ENCODE data around the gene KCNN4. TPM values are rescaled to one million over a fixed set of nuclear protein-coding genes. Genes with fewer than 3 reads are reported as not detected.

Gene KCNN4
- polyA plus RNA-seq, 1 of the 3 experiments (the other 2 are of a cell fraction), result 22.2 TPM

DNA sequence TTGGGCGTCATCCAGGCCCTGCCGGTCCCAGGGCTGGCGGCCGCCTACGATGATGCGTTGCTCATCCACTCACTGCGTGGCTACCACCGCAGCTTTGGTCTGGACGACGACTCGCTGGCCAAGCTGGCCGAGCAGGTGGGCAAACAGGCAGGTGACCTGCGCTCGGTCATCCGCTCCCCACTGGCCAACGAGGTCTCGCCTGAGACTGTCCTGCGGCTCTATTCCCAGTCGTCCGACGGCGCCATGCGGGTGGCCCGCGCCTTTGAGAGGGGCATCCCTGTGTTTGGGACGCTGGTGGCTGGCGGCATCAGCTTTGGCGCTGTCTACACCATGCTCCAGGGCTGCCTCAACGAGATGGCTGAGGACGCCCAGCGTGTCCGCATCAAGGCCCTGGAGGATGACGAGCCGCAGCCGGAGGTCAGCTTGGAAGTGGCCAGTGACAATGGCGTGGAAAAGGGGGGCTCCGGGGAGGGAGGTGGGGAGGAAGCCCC, 61.4 kb downstream of the KCNN4 start (continued):
- no peak for TF ChIP-seq EZH2phosphoT487 (IDR thresholded peaks at IDR 0.05; ENCODE audit: borderline replicate concordance, low read depth)
- no peak for TF ChIP-seq JUND (IDR thresholded peaks at IDR 0.05)
- no peak for TF ChIP-seq RFX5 (IDR thresholded peaks at IDR 0.05; ENCODE audit: low read length)

DNA sequence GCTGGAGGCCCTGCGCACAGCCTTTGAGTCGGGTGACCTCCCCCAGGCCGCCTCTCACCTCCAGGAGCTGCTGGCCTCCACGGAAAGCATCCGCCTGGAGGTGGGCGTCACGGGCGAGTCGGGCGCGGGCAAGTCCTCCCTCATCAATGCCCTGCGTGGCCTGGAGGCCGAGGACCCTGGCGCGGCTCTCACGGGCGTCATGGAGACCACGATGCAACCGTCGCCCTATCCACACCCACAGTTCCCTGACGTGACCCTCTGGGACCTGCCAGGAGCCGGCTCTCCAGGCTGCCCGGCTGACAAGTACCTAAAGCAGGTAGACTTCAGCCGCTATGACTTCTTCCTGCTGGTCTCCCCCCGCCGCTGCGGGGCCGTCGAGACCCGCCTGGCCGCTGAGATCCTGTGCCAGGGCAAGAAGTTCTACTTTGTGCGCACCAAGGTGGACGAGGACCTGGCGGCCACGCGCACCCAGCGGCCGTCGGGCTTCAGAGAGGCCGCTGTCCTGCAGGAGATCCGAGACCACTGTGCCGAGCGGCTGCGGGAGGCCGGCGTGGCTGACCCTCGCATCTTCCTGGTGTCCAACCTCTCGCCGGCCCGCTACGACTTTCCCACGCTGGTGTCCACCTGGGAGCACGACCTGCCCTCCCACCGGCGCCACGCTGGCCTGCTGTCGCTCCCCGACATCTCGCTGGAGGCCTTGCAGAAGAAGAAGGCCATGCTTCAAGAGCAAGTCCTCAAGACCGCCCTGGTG, 62.0 kb downstream of the KCNN4 start:
- no peaks in the 10 kb centered on the region for H3K4me1 ChIP-seq (ENCODE audit: control insufficient read depth in 1 of 2, insufficient read depth in 2 of 2, low read depth in 1 of 2, low read length in 1 of 2)
- H3K9ac ChIP-seq, result no peak overlapping the region
- H2AFZ ChIP-seq (ENCODE audit: low read depth), result no peak overlapping the region
- H3K4me2 ChIP-seq, result no peak overlapping the region
- no peaks in the 10 kb centered on the region for H3K9me2 ChIP-seq
- H4K20me1 ChIP-seq (ENCODE audit: insufficient read depth), result no peaks in the 10 kb centered on the region
- no peaks in the 10 kb centered on the region for H3K27me3 ChIP-seq (ENCODE audit: insufficient read depth)
- DNase-seq, result no peak
- no peaks in the 10 kb centered on the region for H3K79me2 ChIP-seq (ENCODE audit: insufficient read depth)
- 81% methylated on average over 10 of the region's 60 CpGs for WGBS (ENCODE audit: low lambda C conversion rate)
- no peaks in the 10 kb centered on the region for H3K9me3 ChIP-seq
- TF ChIP-seq EP300 (IDR thresholded peaks at IDR 0.05; ENCODE audit: borderline replicate concordance in 1 of 2, low read depth in 1 of 2, low read length in 1 of 2) (no peak), TEAD4 (IDR thresholded peaks at IDR 0.05; ENCODE audit: borderline replicate concordance, insufficient read depth) (no peak), TCF12 (IDR thresholded peaks at IDR 0.05) (no peak), SMC3 (IDR thresholded peaks at IDR 0.05; ENCODE audit: low read depth, low read length) (no peak)
- no peak overlapping the region for H3K27ac ChIP-seq (ENCODE audit: low read depth in 2 of 2, low read length in 1 of 2)
- H3K36me3 ChIP-seq (replicated peaks in 1 of 2; ENCODE audit: control insufficient read depth in 1 of 2, insufficient read depth in 2 of 2, low read length in 1 of 2), result no peaks in the 10 kb centered on the region
- POLR2A ChIA-PET, result no interaction called here
- H3F3A ChIP-seq (replicated peaks; ENCODE audit: insufficient read depth), result no peaks in the 10 kb centered on the region
- H3K4me3 ChIP-seq (ENCODE audit: low read depth in 2 of 2, low read length in 1 of 2), result no peak overlapping the region
- CTCF ChIA-PET, result interaction anchor here (0.8 to 1.2 kb wide), 2 partner anchors 36 to 66 kb away, joined by 3 read pairs; partner anchors contain the start of gene SMG9

Other genes starting within 250 kb of the KCNN4 start
- 0.31 and 1.0 TPM in 2 replicates for gene ZNF575, start 247.8 kb downstream of the KCNN4 start, polyA plus RNA-seq (2012; rRNA removed)
- gene XRCC1, start 205.4 kb downstream of the KCNN4 start, polyA plus RNA-seq (2012; rRNA removed), result 24.7 and 30.3 TPM in 2 replicates
- gene PINLYP, start 205.2 kb downstream of the KCNN4 start, polyA plus RNA-seq (2012; rRNA removed), result 5.5 and 6.5 TPM in 2 replicates
- gene IRGQ, start 184.8 kb downstream of the KCNN4 start, polyA plus RNA-seq (2012; rRNA removed), result 8.4 and 10.8 TPM in 2 replicates
- 12.8 and 13.6 TPM in 2 replicates for gene ZNF576, start 184.4 kb downstream of the KCNN4 start, polyA plus RNA-seq (2012; rRNA removed)
- gene SRRM5, start 168.9 kb downstream of the KCNN4 start, polyA plus RNA-seq (2012; rRNA removed), result 0.15 and 0.19 TPM in 2 replicates
- 60.9 and 79.5 TPM in 2 replicates for gene ZNF428, start 161.3 kb downstream of the KCNN4 start, polyA plus RNA-seq (2012; rRNA removed)
- gene CADM4, start 141.1 kb downstream of the KCNN4 start, polyA plus RNA-seq (2012; rRNA removed), result 21.4 and 28.9 TPM in 2 replicates
- 249 and 299 TPM in 2 replicates for gene PLAUR, start 110.8 kb downstream of the KCNN4 start, polyA plus RNA-seq (2012; rRNA removed)
- gene IRGC, start 64.9 kb downstream of the KCNN4 start, polyA plus RNA-seq (2012; rRNA removed), result not detected in 2 replicates
- 17.3 and 24.3 TPM in 2 replicates for gene SMG9, start 26.0 kb downstream of the KCNN4 start, polyA plus RNA-seq (2012; rRNA removed)
- 0.05 and 0.13 TPM in 2 replicates for gene LYPD5, start 21.5 kb upstream of the KCNN4 start, polyA plus RNA-seq (2012; rRNA removed)
- gene ZNF283, start 46.3 kb upstream of the KCNN4 start, polyA plus RNA-seq (2012; rRNA removed), result 1.6 and 2.6 TPM in 2 replicates
- 2.6 and 4.3 TPM in 2 replicates for gene ZNF404, start 103.0 kb upstream of the KCNN4 start, polyA plus RNA-seq (2012; rRNA removed)
- 9.7 and 14.3 TPM in 2 replicates for gene ZNF45, start 154.3 kb upstream of the KCNN4 start, polyA plus RNA-seq (2012; rRNA removed)
- gene ZNF221, start 170.3 kb upstream of the KCNN4 start, polyA plus RNA-seq (2012; rRNA removed), result 0.64 and 1.7 TPM in 2 replicates
- gene ZNF155, start 203.2 kb upstream of the KCNN4 start, polyA plus RNA-seq (2012; rRNA removed), result 2.1 and 3.8 TPM in 2 replicates
- gene ZNF230, start 222.0 kb upstream of the KCNN4 start, polyA plus RNA-seq (2012; rRNA removed), result 1.8 and 2.4 TPM in 2 replicates
- gene ZNF222, start 244.4 kb upstream of the KCNN4 start, polyA plus RNA-seq (2012; rRNA removed), result 3.7 and 6.7 TPM in 2 replicates

Measured in SK-N-SH (cell line).